CD14-positive monocyte (primary cell): ENCODE measurements around the gene PDCD11. TPM values are rescaled to one million over a fixed set of nuclear protein-coding genes. Genes with fewer than 3 reads are reported as not detected.

Experiments
- DNase-seq, 3 donors: peaks; one replicate each; pipeline ENCODE4 v3.0.0-alpha.2; 2011 to 2022
- H2AFZ ChIP-seq: 2 replicates; pipeline ENCODE4 v1.6.0; 2012; ENCODE audit warnings: mild to moderate bottlenecking, low read depth, low read length, inconsistent platforms; ENCODE audit not compliant: insufficient read depth, poor library complexity, severe bottlenecking
- H3K27ac ChIP-seq, 2 donors: 1 replicate in 1 of 2; 2 replicates in 1 of 2; pipeline ENCODE4 v1.5.1; 2012 to 2013; ENCODE audit warnings: low read length in 2 of 2, control low read depth in 1 of 2, inconsistent platforms in 1 of 2, low read depth in 1 of 2, mild to moderate bottlenecking in 1 of 2
- H3K27me3 ChIP-seq, 2 donors: one replicate each; pipeline versions ENCODE4 v1.6.0 to v1.6.1; 2011 to 2013; ENCODE audit warnings: low read length in 2 of 2; ENCODE audit not compliant: control insufficient read depth in 2 of 2, insufficient read depth in 2 of 2
- H3K36me3 ChIP-seq, 2 donors: replicated peaks in 1 of 2; 1 replicate in 1 of 2; 2 replicates in 1 of 2; pipeline versions ENCODE4 v1.5.1 to v1.6.1; 2012 to 2013; ENCODE audit warnings: low read length in 2 of 2, control low read depth in 1 of 2, inconsistent platforms in 1 of 2, mild to moderate bottlenecking in 1 of 2; ENCODE audit not compliant: insufficient read depth in 2 of 2, control insufficient read depth in 1 of 2
- H3K4me1 ChIP-seq, 2 donors: 1 replicate in 1 of 2; 2 replicates in 1 of 2; pipeline versions ENCODE4 v1.5.1 to v1.6.1; 2012 to 2013; ENCODE audit warnings: low read length in 2 of 2, control low read depth in 1 of 2, inconsistent platforms in 1 of 2, mild to moderate bottlenecking in 1 of 2, moderate library complexity in 1 of 2; ENCODE audit not compliant: insufficient read depth in 2 of 2, control insufficient read depth in 1 of 2
- H3K4me2 ChIP-seq: replicated peaks from 2 replicates; pipeline ENCODE3; 2012; ENCODE audit warnings: low read length, moderate library complexity, mild to moderate bottlenecking; ENCODE audit not compliant: poor library complexity, severe bottlenecking; ENCODE audit errors: extremely low read depth
- H3K4me3 ChIP-seq, 3 experiments: fragments of 200-600 bp in 1 of 3; sonication (generic) in 1 of 3; replicated peaks in 1 of 3; 1 replicate in 2 of 3; 2 replicates in 1 of 3; pipeline ENCODE4 v1.5.1; 2011 to 2013; ENCODE audit warnings: low read length in 3 of 3, mild to moderate bottlenecking in 3 of 3, control low read depth in 2 of 3, low read depth in 2 of 3, inconsistent platforms in 1 of 3, moderate library complexity in 1 of 3
- H3K79me2 ChIP-seq: 2 replicates; pipeline ENCODE4 v1.6.0; 2012; ENCODE audit warnings: mild to moderate bottlenecking, control low read depth, inconsistent platforms, low read length, moderate library complexity; ENCODE audit not compliant: insufficient read depth
- H3K9ac ChIP-seq: 2 replicates; pipeline ENCODE4 v1.6.0; 2017; ENCODE audit warnings: low read length, mild to moderate bottlenecking; ENCODE audit not compliant: insufficient read depth, poor library complexity, severe bottlenecking
- H3K9me3 ChIP-seq, 2 donors: replicated peaks in 1 of 2; 1 replicate in 1 of 2; 2 replicates in 1 of 2; pipeline versions ENCODE4 v1.5.1 to v1.6.1; 2012 to 2013; ENCODE audit warnings: low read length in 2 of 2, control low read depth in 1 of 2; ENCODE audit not compliant: control insufficient read depth in 1 of 2, insufficient read depth in 1 of 2
- H4K20me1 ChIP-seq: 2 replicates; pipeline ENCODE4 v1.6.0; 2012; ENCODE audit warnings: mild to moderate bottlenecking, low read length, control low read depth, moderate library complexity; ENCODE audit not compliant: insufficient read depth
- H3K27ac Mint-ChIP-seq, 7 donors: one replicate each; pipeline ENCODE4 v1.8.0; 2020; ENCODE audit warnings: mild to moderate bottlenecking in 7 of 7, mixed read lengths in 7 of 7, moderate library complexity in 6 of 7, inconsistent platforms in 2 of 7
- H3K27me3 Mint-ChIP-seq, 3 donors: one replicate each; pipeline ENCODE4 v1.8.0; 2021 to 2022; ENCODE audit warnings: low read depth in 3 of 3, mild to moderate bottlenecking in 3 of 3, mixed read lengths in 3 of 3, moderate library complexity in 3 of 3, inconsistent platforms in 1 of 3
- H3K36me3 Mint-ChIP-seq, 2 donors: one replicate each; pipeline ENCODE4 v1.8.0; 2020; ENCODE audit warnings: mixed read lengths in 2 of 2, inconsistent platforms in 1 of 2, mild to moderate bottlenecking in 1 of 2
- H3K4me1 Mint-ChIP-seq: one replicate; pipeline ENCODE4 v1.8.0; 2020; ENCODE audit warnings: mild to moderate bottlenecking, mixed read lengths
- H3K4me3 Mint-ChIP-seq, 2 donors: one replicate each; pipeline ENCODE4 v1.8.0; 2020; ENCODE audit warnings: mild to moderate bottlenecking in 2 of 2, mixed read lengths in 2 of 2, moderate library complexity in 1 of 2
- H3K9me3 Mint-ChIP-seq, 7 donors: one replicate each; pipeline ENCODE4 v1.8.0; 2020 to 2022; ENCODE audit warnings: mixed read lengths in 7 of 7, mild to moderate bottlenecking in 6 of 7, moderate library complexity in 6 of 7, inconsistent platforms in 2 of 7
- CTCF ChIP-seq: fragments of 200-600 bp; IDR thresholded peaks from one replicate; pipeline ENCODE4 v1.8.0; 2022; ENCODE audit warnings: antibody characterized with exemption, mild to moderate bottlenecking
- WGBS: methylation state at CpG from one replicate; pipeline ENCODE4 v1.1.5; 2013; ENCODE audit warnings: missing lambda C conversion rate; ENCODE audit not compliant: insufficient coverage; 5-methylcytosine and 5-hydroxymethylcytosine counted together
- intact Hi-C, 2 donors: fragments of 100-400 bp; cut with micrococcal nuclease; formaldehyde crosslinking; loops; one replicate each; pipeline versions ENCODE4 v1.15.0 to v1.15.1; 2023
- polyA plus RNA-seq, 3 donors: library from polyadenylated mRNA; depleted of rRNA in 1 of 3; unstranded in 2 of 3; stranded (reverse) in 1 of 3; fragments of 300-500 nt in 2 of 3; fragments of >200 nt in 1 of 3; fragmentation: Illumina TruSeq in 2 of 3; gene quantifications; 1 replicate in 2 of 3; 2 replicates in 1 of 3; pipeline ENCODE4 v1.2.3, GENCODE V29; 2012 to 2021

The PDCD11 gene
- polyA plus RNA-seq, 3 donors: 2.9 to 9.7 (median 3.3) TPM

DNA sequence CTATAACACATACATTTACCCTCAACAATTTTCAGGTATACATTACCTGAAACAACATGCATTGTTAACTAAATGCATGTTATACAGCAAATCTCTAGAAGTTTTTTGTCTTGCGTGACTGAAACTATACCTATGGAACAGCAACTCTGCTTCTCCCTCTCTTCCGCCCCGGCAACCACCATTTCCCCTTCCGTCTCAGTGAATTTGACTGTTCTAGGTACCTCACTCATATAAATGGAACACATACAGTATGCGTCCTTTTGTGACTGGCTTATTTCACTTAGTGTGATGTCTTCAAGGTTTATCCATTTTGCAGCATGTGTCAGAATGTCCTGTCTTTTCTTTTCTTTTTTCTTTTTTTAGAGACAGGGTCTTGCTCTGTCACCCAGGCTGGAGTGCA lies 33.2 kb downstream of the PDCD11 start:
- H4K20me1 ChIP-seq: no peaks in the 10 kb centered on the region
- H3K79me2 ChIP-seq: no peaks in the 10 kb centered on the region
- 85% methylated on average over 4 of the region's 5 CpGs for WGBS
- no peak for DNase-seq
- no peak for TF ChIP-seq CTCF
- no peak overlapping the region for H3K4me3 Mint-ChIP-seq
- peaks cover 59 to 95% of the 10 kb centered on the region in 2 donors for H3K36me3 ChIP-seq
- H3K9me3 Mint-ChIP-seq: peaks cover 0 to 2% (median 0%) of the 10 kb centered on the region in 7 donors
- peaks cover 70 to 95% of the 10 kb centered on the region in 2 donors for H3K36me3 Mint-ChIP-seq
- no peak overlapping the region for H3K4me3 ChIP-seq
- no peak overlapping the region for H2AFZ ChIP-seq
- no peak overlapping the region for H3K9ac ChIP-seq
- no peak overlapping the region for H3K27ac ChIP-seq
- no peaks in the 10 kb centered on the region for H3K9me3 ChIP-seq
- peaks cover 9 to 14% of the 10 kb centered on the region in 2 donors for H3K4me1 ChIP-seq
- peaks cover 9% of the 10 kb centered on the region for H3K4me1 Mint-ChIP-seq
- no peaks in the 10 kb centered on the region for H3K27me3 ChIP-seq
- H3K27ac Mint-ChIP-seq: no peak overlapping the region
- H3K27me3 Mint-ChIP-seq: no peaks in the 10 kb centered on the region
- no peak overlapping the region for H3K4me2 ChIP-seq
- intact Hi-C loops: no loop called here

DNA sequence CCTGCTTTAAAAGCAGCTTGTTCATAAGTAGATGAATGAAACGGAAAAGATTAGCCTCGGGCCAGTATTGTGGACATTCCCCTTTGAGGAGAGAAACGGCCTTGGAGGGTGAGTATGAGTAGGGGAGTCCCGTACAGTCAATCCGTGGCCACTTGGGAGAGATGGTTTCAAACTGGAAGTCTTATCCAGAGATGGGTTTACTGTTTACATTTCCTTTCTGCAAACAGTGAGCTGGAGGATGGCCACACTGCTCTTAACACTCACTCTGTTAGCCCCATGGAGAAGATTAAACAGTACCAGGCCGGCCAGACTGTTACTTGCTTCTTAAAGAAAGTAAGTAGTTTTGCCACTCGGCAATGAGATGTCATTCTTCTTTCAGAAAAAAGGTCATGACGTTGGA lies 35.5 kb downstream of the PDCD11 start:
- Histone ChIP-seq H3K4me2 (no peak overlapping the region), H2AFZ (no peak overlapping the region), H3K27me3 (no peaks in the 10 kb centered on the region), H4K20me1 (no peaks in the 10 kb centered on the region), H3K79me2 (no peaks in the 10 kb centered on the region), H3K4me3 (no peak overlapping the region), H3K4me1 (peaks cover 9 to 16% of the 10 kb centered on the region in 2 donors), H3K27ac (no peak overlapping the region), H3K9me3 (no peaks in the 10 kb centered on the region), H3K36me3 (peaks cover 59 to 94% of the 10 kb centered on the region in 2 donors), H3K9ac (no peak overlapping the region)
- DNase-seq: no peak
- H3K4me1 Mint-ChIP-seq: peaks cover 9% of the 10 kb centered on the region
- H3K27ac Mint-ChIP-seq: no peak overlapping the region
- TF ChIP-seq CTCF: no peak
- intact Hi-C loops: no loop called here
- no peaks in the 10 kb centered on the region for H3K27me3 Mint-ChIP-seq
- WGBS: 98% methylated on average over 8 of the region's 8 CpGs
- H3K9me3 Mint-ChIP-seq: no peaks in the 10 kb centered on the region
- peaks cover 68 to 92% of the 10 kb centered on the region in 2 donors for H3K36me3 Mint-ChIP-seq
- H3K4me3 Mint-ChIP-seq: no peak overlapping the region
